Measurements from ENCODE around the gene ANKS1A.

- TF ChIP-seq CTCF (conservative IDR thresholded peaks at IDR 0.05) (no peak), EZH2 (IDR thresholded peaks at IDR 0.05; ENCODE audit: low read depth) (no peak)
Observed at GRCh38 chr6:34928220-34928619, 39.2 kb downstream of the ANKS1A start.

Measured in PC-9 (cell line).